B cell (primary cell): Measurements from ENCODE around the gene RRP1. TPM values are rescaled to one million over a fixed set of nuclear protein-coding genes. Genes with fewer than 3 reads are reported as not detected.

ENCODE experiments used
- ATAC-seq: fragments of 200-7000 bp; cut with Tn5 transposase; one replicate; pipeline ENCODE4 v1.10.0; 2021; ENCODE audit warnings: low read depth, mild to moderate bottlenecking, moderate number of reproducible peaks, moderate library complexity
- CTCF ChIA-PET: fragments of 350-600 bp; sonication (Branson Sonifier 250); formaldehyde crosslinking; loops from one replicate; lab custom pipeline; 2021; ENCODE audit warnings: antibody characterized with exemption, inconsistent platforms; lab: Charles Lee
- POLR2A ChIA-PET: fragments of 350-600 bp; sonication (Branson Sonifier 250); formaldehyde crosslinking; loops from one replicate; lab custom pipeline; 2021; ENCODE audit warnings: antibody characterized with exemption; lab: Charles Lee
- DNase-seq: peaks from one replicate; pipeline ENCODE4 v3.0.0; 2013
- H2AFZ ChIP-seq: 2 replicates; pipeline ENCODE4 v1.6.1; 2012; ENCODE audit warnings: mild to moderate bottlenecking, low read depth, low read length; ENCODE audit not compliant: insufficient read depth, poor library complexity, severe bottlenecking
- H3K27ac ChIP-seq, 2 donors: 1 replicate in 1 of 2; 2 replicates in 1 of 2; pipeline ENCODE4 v1.5.1; 2012 to 2013; ENCODE audit warnings: low read length in 2 of 2, mild to moderate bottlenecking in 2 of 2, moderate library complexity in 1 of 2
- H3K27me3 ChIP-seq, 4 experiments: fragments of 200-600 bp in 1 of 4; sonication (generic) in 1 of 4; replicated peaks in 1 of 4; 1 replicate in 2 of 4; 2 replicates in 2 of 4; pipeline versions ENCODE4 v1.6.1 to v1.7.0; 2013 to 2016; ENCODE audit warnings: low read length in 3 of 4, mild to moderate bottlenecking in 2 of 4, mixed read lengths in 1 of 4, moderate library complexity in 1 of 4; ENCODE audit not compliant: insufficient read depth in 4 of 4, control insufficient read depth in 3 of 4; ENCODE audit errors: control extremely low read depth in 1 of 4
- H3K36me3 ChIP-seq, 2 experiments: replicated peaks in 1 of 2; 1 replicate in 1 of 2; 2 replicates in 1 of 2; pipeline versions ENCODE4 v1.6.1 to v1.7.1; 2013; ENCODE audit warnings: low read length in 1 of 2; ENCODE audit not compliant: insufficient read depth in 2 of 2, control insufficient read depth in 1 of 2; ENCODE audit errors: control extremely low read depth in 1 of 2, extremely low read depth in 1 of 2
- H3K4me1 ChIP-seq, 2 donors: fragments of 200-600 bp in 1 of 2; sonication (generic) in 1 of 2; 1 replicate in 1 of 2; 2 replicates in 1 of 2; pipeline versions ENCODE4 v1.5.1 to v1.6.1; 2013 to 2017; ENCODE audit warnings: low read length in 2 of 2; ENCODE audit not compliant: control insufficient read depth in 2 of 2, insufficient read depth in 2 of 2
- H3K4me2 ChIP-seq: replicated peaks from 2 replicates; pipeline ENCODE3; 2012; ENCODE audit warnings: mild to moderate bottlenecking, low read depth, low read length; ENCODE audit not compliant: poor library complexity, severe bottlenecking
- H3K4me3 ChIP-seq, 5 experiments: fragments of 200-600 bp in 1 of 5; sonication (generic) in 1 of 5; 1 replicate in 3 of 5; 2 replicates in 2 of 5; pipeline versions ENCODE4 v1.5.1 to v1.7.0; 2011 to 2016; ENCODE audit warnings: low read length in 4 of 5, mild to moderate bottlenecking in 4 of 5, low read depth in 2 of 5, control low read depth in 1 of 5, moderate library complexity in 1 of 5; ENCODE audit not compliant: insufficient read depth in 1 of 5; ENCODE audit errors: control extremely low read depth in 1 of 5, extremely low read depth in 1 of 5
- H3K79me2 ChIP-seq: fragments of 200-600 bp; sonication (generic); one replicate; pipeline ENCODE4 v1.6.0; 2016; ENCODE audit warnings: low read length; ENCODE audit not compliant: control insufficient read depth, insufficient read depth
- H3K9ac ChIP-seq: fragments of 200-600 bp; sonication (generic); 2 replicates; pipeline ENCODE4 v1.6.1; 2017; ENCODE audit warnings: mild to moderate bottlenecking, low read length, moderate library complexity
- H3K9me3 ChIP-seq, 3 donors: one replicate each; pipeline versions ENCODE4 v1.6.1 to v1.7.1; 2013; ENCODE audit warnings: low read length in 2 of 3; ENCODE audit not compliant: control insufficient read depth in 2 of 3, insufficient read depth in 1 of 3; ENCODE audit errors: control extremely low read depth in 1 of 3
- H4K20me1 ChIP-seq: 2 replicates; pipeline ENCODE4 v1.6.0; 2012; ENCODE audit warnings: mild to moderate bottlenecking, low read length; ENCODE audit not compliant: insufficient read depth, control insufficient read depth, poor library complexity, severe bottlenecking
- H3K27ac Mint-ChIP-seq: one replicate; pipeline ENCODE4 v1.8.0; 2021; ENCODE audit warnings: mixed read lengths
- H3K27me3 Mint-ChIP-seq: one replicate; pipeline ENCODE4 v1.8.0; 2021; ENCODE audit warnings: mixed read lengths
- H3K4me1 Mint-ChIP-seq: one replicate; pipeline ENCODE4 v1.8.0; 2021; ENCODE audit warnings: mixed read lengths
- H3K4me3 Mint-ChIP-seq: one replicate; pipeline ENCODE4 v1.8.0; 2021; ENCODE audit warnings: mixed read lengths
- H3K9me3 Mint-ChIP-seq: one replicate; pipeline ENCODE4 v1.8.0; 2022; ENCODE audit warnings: mixed read lengths; ENCODE audit not compliant: insufficient read depth
- CTCF ChIP-seq: fragments of 200-600 bp; IDR thresholded peaks from one replicate; pipeline ENCODE4 v1.8.0; 2022; ENCODE audit warnings: antibody characterized with exemption, mild to moderate bottlenecking
- EZH2 ChIP-seq: IDR thresholded peaks from 2 replicates; pipeline ENCODE4 v1.6.1; 2012; ENCODE audit warnings: borderline replicate concordance, low read depth, mild to moderate bottlenecking, moderate library complexity, low read length; ENCODE audit not compliant: insufficient read depth, poor library complexity, severe bottlenecking
- WGBS: methylation state at CpG from one replicate; pipeline ENCODE4 v1.1.5; 2013; ENCODE audit warnings: missing lambda C conversion rate; ENCODE audit not compliant: insufficient coverage; 5-methylcytosine and 5-hydroxymethylcytosine counted together
- intact Hi-C: fragments of 100-400 bp; cut with micrococcal nuclease; formaldehyde crosslinking; loops from one replicate; pipeline ENCODE4 v1.10.0; 2022
- polyA plus RNA-seq: library from polyadenylated mRNA; depleted of rRNA; stranded (reverse); fragments of >200 nt; gene quantifications from 2 replicates; pipeline ENCODE4 v1.2.3, GENCODE V29; 2012
- total RNA-seq, 2 donors: library from RNA; stranded (reverse); fragments of 120-200 nt in 1 of 2; gene quantifications; 1 replicate in 1 of 2; 2 replicates in 1 of 2; pipeline versions ENCODE4 v1.2.3 to v1.2.4, GENCODE V29; 2013 to 2022

The RRP1 gene
- total and polyA plus RNA-seq, 2 donors (not counting 1 experiment from before 2014, with no cell fraction given) = 9.6 to 27.8 TPM

- no peaks in the 10 kb centered on the region for H3K9me3 ChIP-seq
- H3K27me3 ChIP-seq = no peaks in the 10 kb centered on the region
- intact Hi-C loops = loop anchor here (10.0 kb wide), 1 partner anchor 64 kb away; the partner anchor contains the start of gene AGPAT3
- Mint-ChIP-seq H3K27ac (no peak overlapping the region), H3K27me3 (no peaks in the 10 kb centered on the region), H3K9me3 (no peaks in the 10 kb centered on the region), H3K4me1 (peaks cover 7% of the 10 kb centered on the region), H3K4me3 (no peak overlapping the region)
- WGBS = 95% methylated on average over 14 of the region's 14 CpGs
- H4K20me1 ChIP-seq = peaks cover 22% of the 10 kb centered on the region
- peaks cover 10 to 17% of the 10 kb centered on the region in 2 donors for H3K4me1 ChIP-seq
- TF ChIP-seq CTCF (no peak), EZH2 (no peak)
- H3K9ac ChIP-seq = no peak overlapping the region
- ChIA-PET POLR2A (no interaction called here), CTCF (no interaction called here)
- H3K36me3 ChIP-seq = peaks cover 0 to 82% of the 10 kb centered on the region in 2 experiments
- H3K4me3 ChIP-seq = no peak overlapping the region
- DNase-seq (no peak), ATAC-seq (no peak)
- no peak overlapping the region for H3K27ac ChIP-seq
- H3K79me2 ChIP-seq = no peaks in the 10 kb centered on the region
- no peak overlapping the region for H3K4me2 ChIP-seq
- no peak overlapping the region for H2AFZ ChIP-seq
Measured at GRCh38 chr21:43800566-43800965, 11.2 kb downstream of the RRP1 start.

- H2AFZ ChIP-seq = no peak overlapping the region
- no peak for DNase-seq
- H3K9me3 Mint-ChIP-seq = no peaks in the 10 kb centered on the region
- H3K79me2 ChIP-seq = no peaks in the 10 kb centered on the region
- no peak for ATAC-seq
- ChIA-PET CTCF (no interaction called here), POLR2A (no interaction called here)
- peaks cover 0 to 4% (median 0%) of the 10 kb centered on the region in 3 donors for H3K9me3 ChIP-seq
- H3K4me1 ChIP-seq = peaks cover 16 to 24% of the 10 kb centered on the region in 2 donors
- 97% methylated on average over 35 of the region's 42 CpGs for WGBS
- TF ChIP-seq CTCF (no peak), EZH2 (no peak)
- H3K4me2 ChIP-seq = no peak overlapping the region
- peaks cover 27% of the 10 kb centered on the region for H4K20me1 ChIP-seq
- no peaks in the 10 kb centered on the region for H3K27me3 ChIP-seq
- no peak overlapping the region for H3K4me3 Mint-ChIP-seq
- no peaks in the 10 kb centered on the region for H3K27me3 Mint-ChIP-seq
- H3K27ac ChIP-seq = no peak overlapping the region
- H3K4me3 ChIP-seq = no peak overlapping the region
- intact Hi-C loops = loop anchor here (10.0 kb wide), 1 partner anchor 64 kb away; the partner anchor contains the start of gene AGPAT3
- H3K4me1 Mint-ChIP-seq = peaks cover 13% of the 10 kb centered on the region
- H3K9ac ChIP-seq = no peak overlapping the region
- no peak overlapping the region for H3K27ac Mint-ChIP-seq
- peaks cover 0 to 75% of the 10 kb centered on the region in 2 experiments for H3K36me3 ChIP-seq
Measured at GRCh38 chr21:43801006-43801783, 11.8 kb downstream of the RRP1 start.
